Inferior parietal cortex (tissue), 1 donor: Measurements from ENCODE around the gene AGO3.
A peak's percentile ranks its signal among the peaks of the same experiment; 100 is the strongest.
"Not testable (repeated sequence)": the region's sequence is repeated elsewhere in the genome, so short reads cannot be mapped to it uniquely, and the experiment has no call there.

Source experiments
- DNase-seq: peaks from one replicate; pipeline ENCODE4 v3.0.0-alpha.2; 2016; ENCODE audit errors: extremely low spot score

AGO3 gene

DNA sequence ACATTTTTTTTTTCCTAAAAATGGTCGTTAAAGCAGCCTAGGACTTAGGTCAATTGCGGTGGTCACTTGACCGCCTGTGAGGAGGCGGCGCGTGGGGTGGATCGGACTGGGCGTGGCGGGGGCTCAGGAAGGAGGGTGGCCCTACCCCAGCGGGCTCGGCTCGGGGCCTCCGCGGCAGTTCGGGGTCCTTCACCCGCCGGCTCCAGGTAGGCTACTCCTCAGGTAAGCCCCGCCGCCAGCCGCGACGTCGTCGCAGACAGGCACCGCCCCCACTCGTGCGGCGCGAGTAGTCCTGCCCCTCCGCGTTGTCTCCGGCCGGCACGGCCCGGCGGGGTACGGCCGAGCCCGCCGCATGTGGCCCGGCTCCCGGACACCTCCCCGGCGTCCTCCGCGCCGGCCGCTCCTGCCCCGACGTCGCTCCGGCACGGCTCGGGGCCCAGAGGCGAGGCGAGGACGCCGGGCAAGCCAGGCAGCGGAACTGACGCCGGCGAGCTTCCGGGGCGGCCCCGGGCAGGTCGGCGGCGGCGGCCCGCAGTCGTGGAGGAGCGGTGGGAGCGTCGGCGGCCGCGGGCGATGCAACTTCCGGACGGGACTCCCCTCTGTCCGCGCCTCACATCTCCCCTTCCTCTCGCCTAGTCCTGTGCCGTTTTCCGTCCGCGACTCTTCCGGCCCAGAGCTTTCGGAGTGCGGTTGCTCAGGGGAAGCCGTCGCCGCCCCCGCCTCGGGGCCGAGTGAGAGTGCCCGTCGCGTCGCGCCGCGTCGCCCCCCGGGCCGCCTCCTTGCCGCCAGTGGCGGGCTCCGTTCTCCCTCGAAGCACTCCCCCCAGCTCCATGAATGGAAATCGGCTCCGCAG is at the start of gene AGO3:
AGO3 (plus strand) TSS at position 513 of the 853 bp plus-strand sequence; CDS start at position 835, 322 bp downstream.
- peak; percentile 76 for DNase-seq

DNA sequence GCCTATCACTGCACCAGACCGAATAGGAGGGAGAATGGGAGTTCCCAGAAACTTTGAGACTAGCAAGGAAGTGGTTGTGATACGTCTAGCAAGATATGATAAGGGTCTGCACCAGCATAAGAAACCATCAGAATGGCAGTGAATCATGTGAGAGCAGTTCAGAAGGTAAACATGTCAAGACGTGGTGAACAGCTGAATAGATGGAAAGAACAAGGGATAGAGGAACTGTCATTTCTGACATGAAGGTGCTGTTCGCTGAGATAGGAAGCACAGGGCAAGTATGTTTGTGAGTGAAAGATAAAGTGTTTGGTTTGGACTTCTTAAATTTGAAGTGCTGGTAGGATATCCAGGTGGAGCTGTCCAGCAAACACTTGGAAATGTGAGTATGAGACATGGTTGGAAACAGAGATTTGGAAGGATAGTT is 49.0 kb upstream of the AGO3 start:
- DNase-seq = no peak

GRCh38 chr1:35882586-35882944 is 48.3 kb upstream of the AGO3 start:
- no peak for DNase-seq

DNA sequence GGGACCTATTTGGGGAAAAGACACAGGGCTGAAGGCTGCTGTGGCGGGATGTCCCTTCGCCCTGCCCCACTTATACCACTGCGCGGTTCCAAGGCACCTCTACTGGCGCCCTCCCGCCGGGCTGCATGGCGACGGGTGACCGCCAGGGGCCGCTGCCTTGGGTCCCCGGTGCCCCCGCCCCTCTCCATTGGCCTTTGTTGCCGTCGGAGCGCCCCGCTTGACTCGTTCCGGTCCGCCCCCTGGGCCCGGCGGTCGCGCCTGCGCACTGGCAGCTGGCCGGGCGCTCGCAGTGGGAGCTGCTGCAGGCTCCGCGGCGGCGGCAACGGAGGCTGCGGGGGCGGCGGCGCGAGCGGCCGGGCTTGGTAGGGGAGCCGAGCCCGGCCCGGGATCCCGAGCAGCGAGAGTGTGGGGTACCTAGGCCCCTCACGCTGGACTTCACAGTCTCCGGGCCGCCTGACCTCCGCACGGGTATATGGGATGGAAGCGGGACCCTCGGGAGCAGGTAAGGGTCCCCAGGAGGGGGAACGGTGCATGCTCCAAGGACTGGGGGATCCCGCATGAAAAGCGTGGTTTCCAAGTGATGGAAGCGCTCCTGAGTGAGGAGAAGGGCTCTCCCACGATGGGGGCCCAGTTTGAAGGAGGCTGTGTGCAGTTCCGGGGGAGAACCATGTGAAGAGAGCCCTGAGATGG is 47.8 kb upstream of the AGO3 start, which contains the start of gene AGO1:
AGO1 (plus strand) TSS at position 265 of the 690 bp plus-strand sequence; CDS start at position 478, 213 bp downstream.
- DNase-seq = peak; percentile 91

GRCh38 chr1:35883635-35884101 is 47.2 kb upstream of the AGO3 start:
- no peak for DNase-seq

GRCh38 chr1:35884934-35885333 is 46.0 kb upstream of the AGO3 start:
- no peak for DNase-seq

DNA sequence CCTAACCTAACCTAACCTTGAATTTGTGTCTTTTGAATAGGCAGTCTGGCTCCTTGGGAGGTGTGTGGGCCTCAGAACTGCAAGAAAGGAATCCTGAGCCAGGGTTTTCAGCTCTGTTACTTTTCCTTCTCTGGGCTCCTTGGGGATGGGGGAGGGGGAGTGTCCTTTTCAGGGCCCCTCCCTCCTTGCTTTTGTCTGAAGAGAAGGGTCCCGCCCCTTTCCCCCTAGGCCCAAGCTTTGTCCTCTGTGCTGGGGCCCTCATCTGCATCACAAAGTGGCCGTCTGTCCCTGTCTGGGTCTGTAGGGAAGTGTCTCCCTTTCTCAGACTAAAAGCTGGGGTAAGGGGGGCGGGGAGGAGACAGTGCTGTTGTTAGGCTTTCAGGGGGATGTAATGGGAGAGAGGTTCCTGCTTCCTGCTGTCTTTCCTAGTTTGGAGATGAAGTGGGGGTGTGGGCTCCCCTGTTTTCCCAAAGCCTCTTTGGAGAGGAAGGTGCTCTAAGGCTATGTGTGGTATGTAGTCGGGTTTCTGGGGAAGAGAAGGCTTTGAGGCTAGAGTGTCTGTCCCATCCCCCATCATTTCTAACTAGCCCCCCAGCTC is 44.8 kb upstream of the AGO3 start:
- no peak for DNase-seq

DNA sequence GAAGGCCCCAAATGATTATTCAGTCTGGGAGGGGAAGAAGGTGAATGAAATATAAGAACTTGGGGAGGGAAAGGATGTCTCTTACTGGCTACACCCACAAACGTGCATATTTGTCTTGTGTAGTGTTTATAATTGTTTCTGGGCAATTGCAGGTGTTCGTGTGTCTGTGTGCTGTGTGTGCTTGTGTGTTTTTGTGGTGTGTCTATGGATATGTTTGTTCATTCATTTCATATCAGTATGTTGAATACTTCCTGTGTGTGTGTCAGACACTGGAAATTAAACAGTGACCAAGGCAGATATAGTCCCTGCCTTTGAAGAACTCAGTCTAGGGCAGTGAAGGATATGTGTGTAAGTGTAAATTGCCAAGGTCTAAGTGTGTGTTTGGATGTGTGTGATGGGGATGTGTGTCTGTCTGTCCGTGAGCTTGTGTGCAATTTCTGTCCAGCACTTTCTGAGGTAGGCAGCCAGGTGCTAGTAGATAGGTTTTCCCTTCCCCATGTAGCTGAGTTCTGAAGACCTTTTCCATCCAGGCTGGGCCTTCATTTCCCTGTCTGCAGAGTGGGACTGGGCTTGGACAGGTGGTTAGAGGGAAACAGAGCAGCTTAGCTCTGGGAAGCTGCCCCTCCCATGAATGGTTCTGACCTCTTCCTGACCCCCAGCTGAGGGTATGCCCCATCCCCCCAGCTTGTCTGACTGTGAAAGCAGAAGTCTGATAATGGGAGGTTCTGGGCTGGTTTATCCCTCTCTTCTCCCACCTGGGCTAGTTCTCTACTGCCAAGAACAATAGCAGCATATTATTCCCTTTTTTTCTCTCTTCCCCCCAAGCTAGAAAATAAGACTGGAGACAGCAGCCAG is 44.1 kb upstream of the AGO3 start:
- no peak for DNase-seq

DNA sequence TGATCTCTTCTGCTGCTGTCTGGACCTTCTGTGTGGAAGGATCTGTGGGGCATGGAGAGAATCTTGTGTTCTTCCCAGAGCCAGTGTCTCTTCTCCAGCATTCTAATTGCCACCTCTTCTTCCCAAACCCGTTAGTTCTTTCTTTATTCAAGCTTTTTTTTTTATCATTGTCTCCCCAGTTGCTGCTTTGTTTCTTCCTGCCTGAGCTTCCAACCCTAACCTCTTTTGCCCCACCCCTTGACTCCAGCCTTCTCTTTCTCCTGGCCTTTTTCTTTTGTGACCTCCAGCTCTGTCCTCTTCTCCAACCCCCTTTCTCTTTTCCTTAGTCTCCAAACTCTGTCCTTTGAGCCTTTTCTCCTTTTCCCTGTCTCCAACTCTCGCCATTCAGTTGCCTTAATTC is 43.4 kb upstream of the AGO3 start:
- DNase-seq = no peak

- no peak for DNase-seq
Observed at GRCh38 chr1:35888255-35888654, 42.6 kb upstream of the AGO3 start.

DNA sequence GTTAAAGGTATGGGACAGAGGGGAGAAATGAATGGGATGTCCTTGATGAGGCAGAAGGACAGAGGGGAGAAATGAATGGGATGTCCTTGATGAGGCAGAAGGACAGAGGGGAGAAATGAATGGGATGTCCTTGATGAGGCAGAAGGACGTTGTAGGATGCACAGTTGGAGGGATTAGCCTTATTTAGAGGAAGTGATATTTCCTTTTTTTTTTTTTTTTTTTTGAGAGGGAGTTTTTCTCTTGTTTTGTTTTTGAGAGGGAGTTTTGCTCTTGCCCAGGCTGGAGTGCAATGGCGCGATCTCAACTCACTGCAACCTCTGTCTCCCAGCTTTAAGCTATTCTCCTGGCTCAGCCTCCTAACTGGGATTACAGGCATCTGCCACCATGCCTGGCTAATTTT is 41.9 kb upstream of the AGO3 start:
- not testable (repeated sequence) for DNase-seq

GRCh38 chr1:35893051-35893879 is 37.6 kb upstream of the AGO3 start:
- DNase-seq = no peak

- DNase-seq = no peak
Observed at GRCh38 chr1:35894183-35894582, 36.7 kb upstream of the AGO3 start.

DNA sequence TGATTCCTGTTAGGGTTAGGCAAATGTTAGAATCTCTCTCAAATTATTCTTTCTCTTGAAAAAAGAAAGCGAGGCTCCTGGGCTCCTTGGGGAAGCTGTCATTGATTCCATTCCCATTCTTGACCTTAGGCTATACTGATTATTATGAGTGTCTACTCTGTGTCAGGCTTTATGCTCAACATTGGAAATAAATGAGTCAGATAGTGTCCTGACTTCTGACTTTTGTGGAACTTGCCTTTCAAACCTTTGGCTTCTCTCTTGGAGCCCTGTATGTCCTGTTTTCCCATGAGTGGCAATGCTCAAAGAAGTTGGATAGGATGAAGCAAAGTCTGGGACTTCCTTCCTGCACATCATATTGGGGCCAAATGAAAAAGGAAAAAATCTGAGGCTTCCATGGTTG is 36.2 kb upstream of the AGO3 start:
- no peak for DNase-seq

DNA sequence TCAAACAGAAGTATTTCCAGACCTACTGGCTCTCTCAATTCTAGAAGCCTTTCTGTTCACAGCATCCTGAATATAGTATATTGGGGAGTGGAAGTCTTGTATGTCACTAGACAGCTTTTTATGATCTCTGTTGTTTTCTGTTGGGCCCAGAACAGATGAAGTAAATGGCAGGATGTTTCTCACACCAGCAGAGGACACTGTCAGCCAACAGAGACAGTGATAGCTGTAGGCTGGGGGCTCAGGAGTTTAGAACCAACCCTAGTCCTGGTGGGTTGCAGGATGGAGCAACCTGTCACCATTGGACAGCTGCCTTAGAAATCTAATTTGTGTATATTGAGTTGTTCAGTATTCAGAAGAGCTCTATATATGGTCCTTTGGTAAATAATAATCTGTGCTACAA is 31.0 kb upstream of the AGO3 start:
- DNase-seq = no peak

DNA sequence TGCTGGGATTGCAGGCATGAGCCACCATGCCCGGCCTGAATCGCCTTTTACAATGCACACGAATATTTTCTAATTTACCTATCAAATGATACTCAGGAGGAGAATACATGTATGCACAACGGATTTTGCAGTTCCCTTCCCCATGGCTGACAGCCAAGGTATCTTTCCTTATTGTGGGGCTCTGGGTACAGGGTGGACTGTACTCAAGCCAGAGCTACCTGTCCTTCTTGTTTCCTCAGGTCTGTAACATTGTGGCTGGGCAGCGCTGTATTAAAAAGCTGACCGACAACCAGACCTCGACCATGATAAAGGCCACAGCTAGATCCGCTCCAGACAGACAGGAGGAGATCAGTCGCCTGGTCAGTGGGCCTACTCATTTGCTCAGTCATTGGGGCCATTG is 29.7 kb upstream of the AGO3 start:
- no peak for DNase-seq

- no peak for DNase-seq
Observed at GRCh38 chr1:35902671-35903070, 28.2 kb upstream of the AGO3 start.

DNA sequence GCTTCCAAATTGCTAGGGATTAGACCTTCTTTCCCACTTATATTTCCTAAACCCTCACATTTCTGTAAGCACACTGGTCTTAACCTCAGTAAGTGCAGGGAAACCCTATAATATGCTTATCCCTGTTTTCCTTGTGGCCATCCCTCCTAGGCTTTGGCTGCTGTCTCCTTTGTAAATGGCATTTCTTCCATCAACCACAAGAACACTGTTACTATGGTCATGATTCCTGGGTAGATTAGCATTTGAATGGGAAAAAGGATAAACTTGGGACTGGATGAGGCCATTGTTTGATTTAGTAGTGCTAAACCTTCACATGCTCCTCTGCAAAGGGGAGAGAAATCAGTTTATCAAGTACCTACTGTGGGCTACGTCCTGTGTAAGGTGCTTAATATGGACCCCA is 16.2 kb upstream of the AGO3 start:
- DNase-seq = no peak

- no peak for DNase-seq
Observed at GRCh38 chr1:35915693-35916092, 15.2 kb upstream of the AGO3 start.

DNA sequence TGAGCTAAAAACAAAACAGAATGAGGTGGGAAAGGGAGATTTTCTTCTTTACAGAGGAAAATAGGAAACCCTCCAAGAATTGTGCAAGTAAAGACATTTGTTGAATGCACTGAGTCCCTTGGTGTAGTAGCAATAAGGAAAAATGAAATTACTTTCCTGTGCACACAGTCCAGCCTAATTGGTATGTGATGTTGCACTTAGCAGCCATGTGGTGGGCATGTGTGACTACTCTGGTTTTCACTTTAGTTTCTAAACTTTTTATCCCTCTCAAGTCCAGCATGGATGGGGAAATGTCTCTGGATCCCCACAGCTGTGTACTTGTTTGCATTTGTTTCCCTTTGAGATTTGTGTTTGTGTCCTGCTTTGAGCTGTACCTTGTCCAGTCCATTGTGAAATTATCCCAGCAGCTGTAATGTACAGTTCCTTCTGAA is 7.1 kb upstream of the AGO3 start:
- no peak for DNase-seq

- DNase-seq = no peak
Observed at GRCh38 chr1:35924838-35925237, 6.1 kb upstream of the AGO3 start.
